ENCODE measurements around the gene M1AP. TPM values are rescaled to one million over a fixed set of nuclear protein-coding genes. Genes with fewer than 3 reads are reported as not detected.
A peak's percentile ranks its signal among the peaks of the same experiment; 100 is the strongest.

Gene M1AP
- total RNA-seq, 4 donors from 2014 or later, result not detected

DNA sequence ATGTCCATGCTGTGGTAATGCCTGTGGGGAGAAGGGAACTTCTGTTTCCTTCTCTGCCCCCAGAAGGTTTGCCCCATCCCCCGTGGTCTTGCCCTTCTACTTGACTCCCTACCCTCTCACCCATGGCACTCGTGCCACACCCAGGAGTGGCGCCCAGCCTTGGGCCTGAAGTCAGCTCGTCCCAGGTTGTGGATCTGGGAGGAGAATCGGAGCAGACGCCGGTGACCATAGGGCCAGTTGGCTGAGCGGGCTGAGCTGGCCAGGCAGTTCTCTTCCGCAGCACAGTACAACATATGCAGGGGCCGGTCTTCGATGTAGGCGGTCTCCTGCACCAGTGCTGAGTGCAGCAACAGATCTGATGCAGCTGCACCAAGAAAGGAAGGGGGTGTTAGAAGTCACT is 113.7 kb downstream of the M1AP start:
- Histone ChIP-seq H3K27ac (no peak overlapping the region), H3K9me3 (no peaks in the 10 kb centered on the region), H3K4me1 (peaks cover 0 to 11% (median 8%) of the 10 kb centered on the region in 4 donors), H3K36me3 (peaks cover 0 to 11% (median 0%) of the 10 kb centered on the region in 3 donors), H3K4me3 (no peak overlapping the region), H3K27me3 (no peaks in the 10 kb centered on the region)
- TF ChIP-seq, protein P1, sequence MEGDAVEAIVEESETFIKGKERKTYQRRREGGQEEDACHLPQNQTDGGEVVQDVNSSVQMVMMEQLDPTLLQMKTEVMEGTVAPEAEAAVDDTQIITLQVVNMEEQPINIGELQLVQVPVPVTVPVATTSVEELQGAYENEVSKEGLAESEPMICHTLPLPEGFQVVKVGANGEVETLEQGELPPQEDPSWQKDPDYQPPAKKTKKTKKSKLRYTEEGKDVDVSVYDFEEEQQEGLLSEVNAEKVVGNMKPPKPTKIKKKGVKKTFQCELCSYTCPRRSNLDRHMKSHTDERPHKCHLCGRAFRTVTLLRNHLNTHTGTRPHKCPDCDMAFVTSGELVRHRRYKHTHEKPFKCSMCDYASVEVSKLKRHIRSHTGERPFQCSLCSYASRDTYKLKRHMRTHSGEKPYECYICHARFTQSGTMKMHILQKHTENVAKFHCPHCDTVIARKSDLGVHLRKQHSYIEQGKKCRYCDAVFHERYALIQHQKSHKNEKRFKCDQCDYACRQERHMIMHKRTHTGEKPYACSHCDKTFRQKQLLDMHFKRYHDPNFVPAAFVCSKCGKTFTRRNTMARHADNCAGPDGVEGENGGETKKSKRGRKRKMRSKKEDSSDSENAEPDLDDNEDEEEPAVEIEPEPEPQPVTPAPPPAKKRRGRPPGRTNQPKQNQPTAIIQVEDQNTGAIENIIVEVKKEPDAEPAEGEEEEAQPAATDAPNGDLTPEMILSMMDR (IDR thresholded peaks at IDR 0.05), result no peak
- no peak for TF ChIP-seq POLR2A (IDR thresholded peaks at IDR 0.05)
- no peak for DNase-seq

DNA sequence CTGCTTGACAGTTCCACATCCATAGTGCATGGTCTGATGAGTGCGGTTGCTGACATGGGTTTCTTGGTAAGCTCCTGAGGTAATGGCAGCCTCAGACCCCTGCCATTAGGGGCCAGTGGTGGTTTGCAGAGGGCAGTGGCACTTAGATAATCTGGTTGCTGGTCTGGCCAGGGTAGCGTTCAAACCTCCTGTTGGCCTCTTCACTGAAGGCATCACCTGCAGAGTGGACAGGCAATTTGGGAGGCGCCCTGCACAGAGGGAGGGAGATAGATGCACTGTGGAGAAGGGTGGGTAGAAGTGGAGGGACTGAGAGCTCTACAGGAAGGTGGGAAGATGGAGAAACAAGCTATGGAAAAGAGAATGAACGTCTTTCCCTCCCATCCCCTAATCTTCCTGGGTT is 114.7 kb downstream of the M1AP start:
- Histone ChIP-seq H3K4me3 (no peak overlapping the region), H3K4me1 (peaks cover 0 to 16% (median 9%) of the 10 kb centered on the region in 4 donors), H3K36me3 (peaks cover 0 to 11% (median 0%) of the 10 kb centered on the region in 3 donors), H3K9me3 (no peaks in the 10 kb centered on the region), H3K27me3 (no peaks in the 10 kb centered on the region), H3K27ac (no peak overlapping the region)
- TF ChIP-seq, protein P1 (IDR thresholded peaks at IDR 0.05), result no peak
- TF ChIP-seq POLR2A (IDR thresholded peaks at IDR 0.05), result no peak
- no peak for DNase-seq

DNA sequence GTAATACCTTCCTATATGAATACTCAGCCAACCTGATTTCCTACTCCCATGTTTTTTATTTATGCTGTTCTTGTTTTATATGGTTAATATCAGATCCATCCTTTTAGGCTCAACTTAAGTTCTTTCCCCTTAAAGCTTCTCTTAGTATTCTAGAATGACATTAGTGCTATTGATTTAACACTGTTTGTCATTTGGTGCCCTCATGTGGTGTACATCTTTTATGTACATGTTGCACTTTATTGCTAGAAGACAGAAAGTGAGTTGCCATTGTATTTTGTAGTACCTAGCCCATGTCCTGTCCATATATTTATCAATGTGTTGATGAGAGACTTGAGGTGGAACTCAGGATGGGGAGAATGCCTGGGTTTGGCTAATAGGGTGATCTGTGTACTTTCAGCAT is 115.9 kb downstream of the M1AP start:
- Histone ChIP-seq H3K27me3 (no peaks in the 10 kb centered on the region), H3K4me3 (no peak overlapping the region), H3K36me3 (peaks cover 0 to 20% (median 0%) of the 10 kb centered on the region in 3 donors), H3K9me3 (no peaks in the 10 kb centered on the region), H3K27ac (no peak overlapping the region), H3K4me1 (peaks cover 0 to 22% (median 11%) of the 10 kb centered on the region in 4 donors)
- no peak for TF ChIP-seq POLR2A (IDR thresholded peaks at IDR 0.05)
- TF ChIP-seq, protein P1 (IDR thresholded peaks at IDR 0.05), result peak in 3 of 6 experiments; percentile 56 to 76 (median 60)
- DNase-seq, result no peak

DNA sequence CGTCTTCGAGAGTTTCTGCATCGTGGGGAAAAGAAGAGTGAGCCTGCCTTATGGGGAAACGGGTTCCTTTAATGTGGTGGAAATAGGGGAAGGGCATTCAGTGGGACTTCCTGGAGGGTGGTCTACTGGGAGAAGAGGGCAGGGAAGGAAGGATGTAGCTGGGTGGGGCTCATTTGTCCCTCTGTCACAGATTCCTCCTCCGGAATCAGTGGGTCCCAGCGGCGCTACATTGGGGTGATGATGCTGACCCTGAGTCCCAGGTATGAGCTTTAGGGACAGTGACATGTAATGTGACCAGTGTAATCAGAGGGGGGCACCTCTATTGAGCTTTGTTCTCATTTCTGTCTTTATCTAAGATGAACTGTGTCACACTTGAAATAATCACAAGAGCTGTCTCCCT is 116.5 kb downstream of the M1AP start:
- TF ChIP-seq, protein P1 (IDR thresholded peaks at IDR 0.05), result no peak
- Histone ChIP-seq H3K4me1 (peaks cover 0 to 22% (median 11%) of the 10 kb centered on the region in 4 donors), H3K9me3 (no peaks in the 10 kb centered on the region), H3K27ac (no peak overlapping the region), H3K27me3 (no peaks in the 10 kb centered on the region), H3K4me3 (no peak overlapping the region), H3K36me3 (peaks cover 0 to 26% (median 0%) of the 10 kb centered on the region in 3 donors)
- no peak for DNase-seq

DNA sequence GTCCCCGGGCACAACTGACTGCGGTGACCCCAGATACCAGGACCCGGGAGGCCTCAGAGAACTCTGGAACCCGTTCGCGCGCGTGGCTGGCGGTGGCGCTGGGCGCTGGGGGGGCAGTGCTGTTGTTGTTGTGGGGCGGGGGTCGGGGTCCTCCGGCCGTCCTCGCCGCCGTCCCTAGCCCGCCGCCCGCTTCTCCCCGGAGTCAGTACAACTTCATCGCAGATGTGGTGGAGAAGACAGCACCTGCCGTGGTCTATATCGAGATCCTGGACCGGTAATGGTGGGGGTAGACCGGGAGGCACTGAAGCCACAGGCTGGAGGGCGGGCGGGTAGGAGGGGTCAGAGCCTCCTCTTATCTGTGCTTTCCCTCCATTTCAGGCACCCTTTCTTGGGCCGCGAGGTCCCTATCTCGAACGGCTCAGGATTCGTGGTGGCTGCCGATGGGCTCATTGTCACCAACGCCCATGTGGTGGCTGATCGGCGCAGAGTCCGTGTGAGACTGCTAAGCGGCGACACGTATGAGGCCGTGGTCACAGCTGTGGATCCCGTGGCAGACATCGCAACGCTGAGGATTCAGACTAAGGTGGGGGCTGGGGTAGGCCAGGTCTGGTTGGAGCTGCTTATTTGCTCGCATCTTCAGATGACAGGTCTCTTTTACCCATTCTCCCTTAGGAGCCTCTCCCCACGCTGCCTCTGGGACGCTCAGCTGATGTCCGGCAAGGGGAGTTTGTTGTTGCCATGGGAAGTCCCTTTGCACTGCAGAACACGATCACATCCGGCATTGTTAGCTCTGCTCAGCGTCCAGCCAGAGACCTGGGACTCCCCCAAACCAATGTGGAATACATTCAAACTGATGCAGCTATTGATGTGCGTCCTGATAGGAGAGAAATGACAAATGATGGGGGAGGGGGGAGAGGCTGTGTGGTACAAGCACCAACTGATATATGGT is 117.6 kb downstream of the M1AP start:
- Histone ChIP-seq H3K27ac (peak overlapping the region; percentile 77 to 94 (median 92)), H3K9me3 (no peaks in the 10 kb centered on the region), H3K36me3 (peaks cover 0 to 30% (median 0%) of the 10 kb centered on the region in 3 donors), H3K4me1 (peaks cover 0 to 22% (median 11%) of the 10 kb centered on the region in 4 donors), H3K27me3 (no peaks in the 10 kb centered on the region), H3K4me3 (peak overlapping the region; percentile 58 to 92 (median 76))
- TF ChIP-seq, protein P1 (IDR thresholded peaks at IDR 0.05), result no peak
- TF ChIP-seq POLR2A (IDR thresholded peaks at IDR 0.05), result no peak
- DNase-seq, result peak; percentile 54 to 78 (median 70)

All from Peyer's patch (tissue), 4 donors.